HFFc6 (cell line): ENCODE results near the gene KRTAP10-10. TPM values are rescaled to one million over a fixed set of nuclear protein-coding genes. Genes with fewer than 3 reads are reported as not detected.
"Not testable (repeated sequence)": the region's sequence is repeated elsewhere in the genome, so short reads cannot be mapped to it uniquely, and the experiment has no call there.

Experiments
- DNase-seq: peaks from one replicate; pipeline ENCODE4 v3.0.0-alpha.2; 2018
- H3K27ac Mint-ChIP-seq: 2 replicates; pipeline ENCODE4 v1.8.0; 2020; ENCODE audit warnings: mild to moderate bottlenecking, mixed read lengths
- H3K27me3 Mint-ChIP-seq: 2 replicates; pipeline ENCODE4 v1.8.0; 2021; ENCODE audit warnings: mild to moderate bottlenecking, moderate library complexity, mixed read lengths; ENCODE audit not compliant: insufficient read depth
- H3K36me3 Mint-ChIP-seq: 2 replicates; pipeline ENCODE4 v1.8.0; 2021; ENCODE audit warnings: low read depth, mixed read lengths
- H3K4me1 Mint-ChIP-seq: 2 replicates; pipeline ENCODE4 v1.8.0; 2020; ENCODE audit warnings: low read depth, mixed read lengths
- H3K4me3 Mint-ChIP-seq: 2 replicates; pipeline ENCODE4 v1.8.0; 2020; ENCODE audit warnings: mild to moderate bottlenecking, moderate library complexity, mixed read lengths
- H3K9me3 Mint-ChIP-seq: 2 replicates; pipeline ENCODE4 v1.8.0; 2020; ENCODE audit warnings: mild to moderate bottlenecking, mixed read lengths
- total RNA-seq, 6 experiments: library from RNA; stranded (reverse); fragmentation: NEBNext Ultra II Directional; extraction: Animal tissue kit (Norgen Biotek cat#: 25700); gene quantifications; 2 replicates in 1 of 6; 3 replicates in 5 of 6; pipeline ENCODE4 v1.2.3, GENCODE V29; 2021
- TF ChIP-seq, protein P1 (sequence below): fragments of 200-600 bp; sonication (generic); IDR thresholded peaks from 2 replicates; pipeline ENCODE4 v1.5.0; 2021; ENCODE audit warnings: antibody characterized with exemption, mild to moderate bottlenecking

The KRTAP10-10 gene
- total RNA-seq, 6 experiments from 2014 or later = not detected

DNA sequence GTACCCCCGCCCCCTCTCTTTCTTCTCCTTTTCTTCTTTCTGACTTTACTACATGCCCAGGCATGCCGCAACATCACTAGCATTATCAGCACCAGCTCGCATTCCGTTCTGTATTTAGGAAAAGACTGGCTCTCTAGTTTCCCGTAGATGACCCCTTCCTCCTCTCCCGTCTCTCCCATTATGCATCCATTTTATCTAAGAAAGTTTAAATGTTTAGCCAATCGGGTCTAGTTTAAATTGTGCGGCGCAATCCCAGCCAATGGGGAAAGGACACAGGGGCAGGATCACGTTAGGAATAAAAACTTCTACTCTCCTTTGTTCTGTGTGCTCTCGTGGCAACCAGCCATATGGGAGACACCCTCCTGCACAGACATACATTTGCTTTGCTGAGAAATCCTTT is 39.1 kb upstream of the KRTAP10-10 start:
- no peaks in the 10 kb centered on the region; the same call in none of the 2 replicates for H3K9me3 Mint-ChIP-seq
- TF ChIP-seq, protein P1, sequence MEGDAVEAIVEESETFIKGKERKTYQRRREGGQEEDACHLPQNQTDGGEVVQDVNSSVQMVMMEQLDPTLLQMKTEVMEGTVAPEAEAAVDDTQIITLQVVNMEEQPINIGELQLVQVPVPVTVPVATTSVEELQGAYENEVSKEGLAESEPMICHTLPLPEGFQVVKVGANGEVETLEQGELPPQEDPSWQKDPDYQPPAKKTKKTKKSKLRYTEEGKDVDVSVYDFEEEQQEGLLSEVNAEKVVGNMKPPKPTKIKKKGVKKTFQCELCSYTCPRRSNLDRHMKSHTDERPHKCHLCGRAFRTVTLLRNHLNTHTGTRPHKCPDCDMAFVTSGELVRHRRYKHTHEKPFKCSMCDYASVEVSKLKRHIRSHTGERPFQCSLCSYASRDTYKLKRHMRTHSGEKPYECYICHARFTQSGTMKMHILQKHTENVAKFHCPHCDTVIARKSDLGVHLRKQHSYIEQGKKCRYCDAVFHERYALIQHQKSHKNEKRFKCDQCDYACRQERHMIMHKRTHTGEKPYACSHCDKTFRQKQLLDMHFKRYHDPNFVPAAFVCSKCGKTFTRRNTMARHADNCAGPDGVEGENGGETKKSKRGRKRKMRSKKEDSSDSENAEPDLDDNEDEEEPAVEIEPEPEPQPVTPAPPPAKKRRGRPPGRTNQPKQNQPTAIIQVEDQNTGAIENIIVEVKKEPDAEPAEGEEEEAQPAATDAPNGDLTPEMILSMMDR = no peak
- H3K27ac Mint-ChIP-seq = no peak overlapping the region
- H3K4me1 Mint-ChIP-seq = peaks cover 9% of the 10 kb centered on the region; the same call in 1 of the 2 replicates
- peaks cover 19% of the 10 kb centered on the region for H3K27me3 Mint-ChIP-seq
- DNase-seq = no peak
- no peaks in the 10 kb centered on the region for H3K36me3 Mint-ChIP-seq
- H3K4me3 Mint-ChIP-seq = no peak overlapping the region

DNA sequence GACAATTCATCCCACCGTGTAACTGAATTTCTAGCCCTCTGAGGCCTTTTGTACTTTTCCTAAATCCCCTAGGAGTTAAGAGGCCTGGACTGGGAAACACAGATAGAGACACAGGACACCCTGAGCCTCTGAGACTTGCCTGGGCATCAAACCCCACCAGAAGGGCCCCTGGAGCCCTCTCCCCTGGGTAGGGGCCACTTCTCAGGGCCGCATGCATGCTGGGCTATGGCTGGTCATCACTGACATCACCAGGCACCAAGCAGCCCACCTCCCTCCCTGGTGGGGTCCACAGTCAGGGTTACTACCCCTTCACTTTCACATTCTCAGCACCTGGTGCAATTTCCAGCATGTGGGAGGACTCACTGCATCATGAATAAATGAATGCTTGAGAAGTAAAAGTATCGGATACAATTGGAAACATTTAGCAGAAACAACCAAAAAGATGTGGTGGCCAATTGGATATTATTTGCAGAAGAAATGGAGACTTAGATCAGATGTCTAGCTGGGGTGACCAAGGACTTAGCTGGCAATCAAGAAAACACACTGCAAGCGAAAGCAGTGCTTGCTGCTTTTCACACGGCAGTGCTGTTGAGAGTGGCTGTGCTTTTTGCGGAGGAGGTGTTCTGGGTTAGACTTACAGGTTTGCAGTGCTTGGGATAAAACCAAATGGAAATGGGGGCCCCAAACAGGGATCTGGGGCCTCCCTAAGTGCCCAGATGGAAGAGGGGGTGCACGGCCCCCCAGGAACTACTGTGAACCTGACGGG is 37.7 kb upstream of the KRTAP10-10 start:
- H3K27ac Mint-ChIP-seq = no peak overlapping the region
- no peaks in the 10 kb centered on the region; the same call in none of the 2 replicates for H3K9me3 Mint-ChIP-seq
- no peaks in the 10 kb centered on the region for H3K36me3 Mint-ChIP-seq

DNA sequence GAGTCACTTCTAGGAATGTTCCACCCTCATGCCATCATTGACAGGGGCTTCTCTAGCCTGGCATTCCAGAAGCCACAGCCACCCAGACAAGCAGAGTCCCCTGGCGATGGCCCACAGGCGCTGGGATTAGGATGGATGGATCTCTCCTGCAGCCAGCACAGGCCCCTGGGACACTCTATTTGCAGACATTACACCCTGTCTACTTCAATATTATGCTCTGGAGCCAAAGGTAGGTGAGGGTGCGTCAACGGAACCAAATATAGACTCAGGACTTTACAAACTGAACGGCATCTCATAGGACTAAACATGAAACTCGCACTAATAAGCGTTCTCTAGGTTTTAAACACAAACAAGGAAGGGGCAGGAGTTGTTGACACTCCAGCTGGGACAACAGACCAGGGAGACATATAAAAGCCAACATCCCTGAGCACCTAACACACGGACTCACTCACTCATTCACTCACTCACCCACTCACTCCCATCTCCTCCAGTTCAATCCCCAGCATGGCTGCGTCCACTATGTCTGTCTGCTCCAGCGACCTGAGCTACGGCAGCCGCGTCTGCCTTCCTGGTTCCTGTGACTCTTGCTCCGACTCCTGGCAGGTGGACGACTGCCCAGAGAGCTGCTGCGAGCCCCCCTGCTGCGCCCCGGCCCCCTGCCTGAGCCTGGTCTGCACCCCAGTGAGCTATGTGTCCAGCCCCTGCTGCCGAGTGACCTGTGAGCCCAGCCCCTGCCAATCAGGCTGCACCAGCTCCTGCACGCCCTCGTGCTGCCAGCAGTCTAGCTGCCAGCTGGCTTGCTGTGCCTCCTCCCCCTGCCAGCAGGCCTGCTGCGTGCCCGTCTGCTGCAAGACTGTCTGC is 36.8 kb upstream of the KRTAP10-10 start, which contains the start of gene KRTAP10-7:
Gene KRTAP10-7, plus strand, starts transcription at position 480 of the 861 bp plus-strand sequence. Its CDS starts 25 bp downstream, at position 505.
- H3K27me3 Mint-ChIP-seq = peaks cover 17% of the 10 kb centered on the region
- not testable (repeated sequence) for H3K4me3 Mint-ChIP-seq, H3K27ac Mint-ChIP-seq

More for the DNA sequence above, 37.7 kb upstream of the KRTAP10-10 start:
- no peak for DNase-seq
- H3K4me3 Mint-ChIP-seq = no peak overlapping the region
- peaks cover 21% of the 10 kb centered on the region for H3K27me3 Mint-ChIP-seq
- H3K4me1 Mint-ChIP-seq = no peaks in the 10 kb centered on the region; the same call in 1 of the 2 replicates
- TF ChIP-seq, protein P1 = no peak

DNA sequence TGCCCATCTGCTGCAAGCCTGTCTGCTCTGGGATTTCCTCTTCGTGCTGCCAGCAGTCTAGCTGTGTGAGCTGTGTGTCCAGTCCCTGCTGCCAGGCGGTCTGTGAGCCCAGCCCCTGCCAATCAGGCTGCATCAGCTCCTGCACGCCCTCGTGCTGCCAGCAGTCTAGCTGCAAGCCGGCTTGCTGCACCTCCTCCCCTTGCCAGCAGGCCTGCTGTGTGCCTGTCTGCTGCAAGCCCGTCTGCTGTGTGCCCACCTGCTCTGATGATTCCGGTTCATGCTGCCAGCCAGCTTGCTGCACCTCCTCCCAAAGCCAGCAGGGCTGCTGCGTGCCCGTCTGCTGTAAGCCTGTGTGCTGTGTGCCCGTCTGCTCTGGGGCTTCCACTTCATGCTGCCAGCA is 36.1 kb upstream of the KRTAP10-10 start:
- H3K27me3 Mint-ChIP-seq = peaks cover 15% of the 10 kb centered on the region
- not testable (repeated sequence) for H3K36me3 Mint-ChIP-seq, H3K4me1 Mint-ChIP-seq, H3K9me3 Mint-ChIP-seq, H3K27ac Mint-ChIP-seq, DNase-seq, H3K4me3 Mint-ChIP-seq
- TF ChIP-seq, protein P1 = peak; percentile 5; the same call in 1 of the 2 replicates

More for the DNA sequence above, 36.8 kb upstream of the KRTAP10-10 start, which contains the start of gene KRTAP10-7:
- not testable (repeated sequence) for H3K4me1 Mint-ChIP-seq, H3K9me3 Mint-ChIP-seq, H3K36me3 Mint-ChIP-seq, DNase-seq

DNA sequence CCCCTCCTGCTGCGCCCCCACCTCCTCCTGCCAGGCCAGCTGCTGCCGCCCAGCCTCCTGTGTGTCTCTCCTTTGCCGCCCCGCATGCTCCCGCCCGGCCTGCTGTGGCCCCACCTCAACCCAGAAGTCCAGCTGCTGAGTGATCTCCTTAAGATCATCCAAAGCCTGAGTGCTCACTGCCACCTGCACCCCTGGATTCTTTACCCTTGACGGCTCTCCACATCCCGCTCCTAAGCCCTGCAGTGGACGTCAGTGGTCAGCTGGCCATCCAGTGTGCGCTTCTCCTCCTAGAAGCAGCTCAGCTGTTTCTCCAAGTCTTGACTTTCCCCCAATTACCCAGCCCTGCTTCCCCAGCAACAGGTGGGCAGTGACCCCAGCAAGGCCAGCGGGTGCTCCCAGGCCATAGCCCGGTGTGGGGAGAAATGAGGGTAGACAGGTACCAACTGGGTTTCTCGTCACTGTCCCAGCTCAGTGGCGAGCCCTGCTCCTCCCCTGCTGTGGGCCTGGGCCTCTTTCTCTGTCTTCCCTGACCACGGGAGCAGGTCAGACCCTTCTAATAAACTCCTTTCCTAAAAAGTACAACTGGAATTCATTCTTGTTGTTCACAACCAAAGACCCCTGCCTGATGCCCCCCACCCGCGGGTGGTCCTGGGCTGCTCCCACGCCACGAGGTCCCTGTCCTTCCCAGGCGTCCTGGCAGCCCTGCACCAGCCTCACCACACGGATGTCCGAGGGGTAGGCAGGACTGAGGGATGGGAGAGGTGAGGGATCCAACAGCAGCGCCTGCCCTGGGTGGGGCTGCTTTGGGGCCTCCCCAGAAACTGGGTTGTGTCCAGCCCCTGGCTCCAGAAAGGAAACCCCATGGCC is 35.3 kb upstream of the KRTAP10-10 start:
- H3K4me3 Mint-ChIP-seq = no peak overlapping the region
- peaks cover 4% of the 10 kb centered on the region for H3K9me3 Mint-ChIP-seq
- peaks cover 13% of the 10 kb centered on the region for H3K27me3 Mint-ChIP-seq
- no peak for DNase-seq
- TF ChIP-seq, protein P1 = no peak
- H3K27ac Mint-ChIP-seq = no peak overlapping the region
- no peaks in the 10 kb centered on the region for H3K36me3 Mint-ChIP-seq
- H3K4me1 Mint-ChIP-seq = no peaks in the 10 kb centered on the region; the same call in 1 of the 2 replicates
